ENCODE measurements around the gene GSTA5.
"Not testable (repeated sequence)": the region's sequence is repeated elsewhere in the genome, so short reads cannot be mapped to it uniquely, and the experiment has no call there.

Gene GSTA5

DNA sequence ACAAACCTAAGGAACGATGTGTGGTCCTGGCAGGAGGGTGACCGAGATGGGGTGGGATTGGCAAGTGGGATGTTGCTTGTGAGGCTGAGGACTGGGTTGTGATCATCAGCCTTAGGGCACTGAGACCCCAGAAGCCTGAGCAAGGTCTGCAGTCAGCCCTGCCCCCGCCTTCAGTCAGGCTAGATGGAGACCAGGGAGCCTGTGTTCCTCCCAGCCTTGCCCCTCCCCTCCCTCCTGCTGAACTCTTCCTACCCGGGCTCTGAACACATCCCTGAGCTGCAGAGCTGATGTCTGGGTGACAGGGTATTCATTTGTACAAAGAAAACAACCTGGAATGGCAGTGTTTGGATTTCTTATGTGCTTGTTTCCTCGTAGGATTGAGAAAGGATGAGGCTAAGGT lies 28.3 kb upstream of the GSTA5 start:
- not testable (repeated sequence) for H3K27ac ChIP-seq (ENCODE audit: low read length); H3K27me3 ChIP-seq (ENCODE audit: control insufficient read depth, insufficient read depth, low read length); H3K9ac ChIP-seq (ENCODE audit: low read length); H3K4me1 ChIP-seq (ENCODE audit: control insufficient read depth, low read depth, low read length); H3K9me3 ChIP-seq (ENCODE audit: control insufficient read depth, low read depth, low read length); H3K4me3 ChIP-seq (ENCODE audit: low read length); H3K36me3 ChIP-seq (ENCODE audit: control insufficient read depth, low read depth, low read length)

DNA sequence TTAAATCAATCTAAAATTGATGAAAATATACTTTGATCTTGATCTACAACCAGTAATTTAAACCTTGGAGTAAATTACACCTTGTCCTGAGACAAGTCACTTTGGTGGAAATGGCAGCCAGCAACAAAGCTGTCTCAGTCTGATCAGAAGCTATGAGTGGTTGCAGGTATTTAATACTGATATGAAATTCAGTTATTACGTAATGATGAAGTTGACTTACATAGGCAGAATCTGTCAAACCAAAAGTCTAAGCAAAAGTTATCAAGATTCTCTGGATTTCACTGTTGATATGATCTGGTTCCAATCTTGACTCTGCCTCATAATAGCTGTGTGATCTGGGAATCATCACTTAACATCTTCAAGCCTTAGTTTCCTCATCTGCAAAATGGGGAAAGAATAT lies 27.6 kb upstream of the GSTA5 start:
- Histone ChIP-seq H3K9ac (ENCODE audit: low read length) (no peak overlapping the region), H3K27me3 (ENCODE audit: control insufficient read depth, insufficient read depth, low read length) (no peaks in the 10 kb centered on the region), H3K4me1 (ENCODE audit: control insufficient read depth, low read depth, low read length) (no peaks in the 10 kb centered on the region), H3K27ac (ENCODE audit: low read length) (no peak overlapping the region), H3K9me3 (ENCODE audit: control insufficient read depth, low read depth, low read length) (no peaks in the 10 kb centered on the region), H3K36me3 (ENCODE audit: control insufficient read depth, low read depth, low read length) (no peaks in the 10 kb centered on the region), H3K4me3 (ENCODE audit: low read length) (no peak overlapping the region)

DNA sequence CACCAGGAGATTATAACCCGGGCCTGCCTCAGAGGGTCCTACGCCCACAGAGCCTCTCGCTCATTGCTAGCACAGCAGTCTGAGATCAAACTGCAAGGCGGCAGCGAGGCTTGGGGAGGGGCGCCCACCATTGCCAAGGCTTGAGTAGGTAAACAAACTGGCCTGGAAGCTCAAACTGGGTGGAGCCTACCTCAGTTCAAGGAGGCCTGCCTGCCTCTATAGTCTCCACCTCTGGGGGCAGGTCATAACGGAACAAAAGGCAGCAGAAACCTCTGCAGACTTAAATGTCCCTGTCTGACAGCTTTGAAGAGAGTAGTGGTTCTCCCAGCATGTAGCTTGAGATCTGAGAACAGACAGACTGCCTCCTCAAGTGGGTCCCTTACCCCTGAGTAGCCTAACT lies 20.5 kb upstream of the GSTA5 start:
- not testable (repeated sequence) for H3K9ac ChIP-seq (ENCODE audit: low read length); H3K4me1 ChIP-seq (ENCODE audit: control insufficient read depth, low read depth, low read length); H3K27me3 ChIP-seq (ENCODE audit: control insufficient read depth, insufficient read depth, low read length); H3K27ac ChIP-seq (ENCODE audit: low read length); H3K36me3 ChIP-seq (ENCODE audit: control insufficient read depth, low read depth, low read length); H3K9me3 ChIP-seq (ENCODE audit: control insufficient read depth, low read depth, low read length); H3K4me3 ChIP-seq (ENCODE audit: low read length)

DNA sequence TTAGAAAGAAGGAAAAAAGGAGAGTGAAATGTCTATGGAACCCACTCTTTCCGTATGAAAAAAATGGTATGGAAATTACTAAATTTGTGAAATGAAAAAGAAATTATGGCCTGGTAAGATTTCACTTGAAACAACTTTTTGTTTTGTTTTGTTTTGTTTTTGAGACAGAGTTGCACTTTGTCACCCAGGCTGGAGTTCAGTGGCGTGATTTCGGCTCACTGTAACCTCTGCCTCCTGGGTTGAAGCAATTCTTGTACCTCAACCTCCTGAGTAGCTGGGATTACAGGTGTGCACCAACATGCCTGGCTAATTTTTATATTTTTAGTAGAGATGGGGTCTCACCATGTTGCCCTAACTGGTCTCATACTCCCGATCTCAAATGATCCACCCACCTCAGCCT lies 17.8 kb upstream of the GSTA5 start:
- H3K36me3 ChIP-seq (ENCODE audit: control insufficient read depth, low read depth, low read length) = no peaks in the 10 kb centered on the region
- H3K9me3 ChIP-seq (ENCODE audit: control insufficient read depth, low read depth, low read length) = no peaks in the 10 kb centered on the region
- H3K4me3 ChIP-seq (ENCODE audit: low read length) = no peak overlapping the region
- H3K27me3 ChIP-seq (ENCODE audit: control insufficient read depth, insufficient read depth, low read length) = no peaks in the 10 kb centered on the region
- no peak overlapping the region for H3K27ac ChIP-seq (ENCODE audit: low read length)
- no peak overlapping the region for H3K9ac ChIP-seq (ENCODE audit: low read length)
- H3K4me1 ChIP-seq (ENCODE audit: control insufficient read depth, low read depth, low read length) = peaks cover 18% of the 10 kb centered on the region

DNA sequence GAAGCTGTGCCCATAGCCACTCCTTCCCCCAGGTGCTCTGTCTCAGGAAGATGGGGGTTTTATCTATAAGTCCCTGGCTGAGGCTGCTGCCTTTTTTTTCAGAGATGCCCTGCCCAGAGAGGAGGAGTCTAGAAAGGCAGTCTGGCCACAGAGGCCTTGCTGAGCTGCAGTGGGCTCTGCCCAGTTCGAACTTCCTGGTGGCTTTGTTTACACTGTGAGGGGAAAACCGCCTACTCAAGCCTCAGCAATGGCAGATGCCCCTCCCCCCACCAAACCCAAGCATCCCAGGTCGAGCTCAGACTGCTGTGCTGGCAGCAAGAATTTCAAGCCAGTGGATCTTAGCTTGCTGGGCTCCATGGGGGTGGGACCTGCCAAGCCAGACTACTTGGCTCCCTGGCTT lies 15.5 kb upstream of the GSTA5 start:
- not testable (repeated sequence) for H3K27ac ChIP-seq (ENCODE audit: low read length); H3K9ac ChIP-seq (ENCODE audit: low read length); H3K36me3 ChIP-seq (ENCODE audit: control insufficient read depth, low read depth, low read length); H3K27me3 ChIP-seq (ENCODE audit: control insufficient read depth, insufficient read depth, low read length); H3K9me3 ChIP-seq (ENCODE audit: control insufficient read depth, low read depth, low read length)
- peak overlapping the region; percentile 9 for H3K4me3 ChIP-seq (ENCODE audit: low read length)
- peaks cover 18% of the 10 kb centered on the region for H3K4me1 ChIP-seq (ENCODE audit: control insufficient read depth, low read depth, low read length)

DNA sequence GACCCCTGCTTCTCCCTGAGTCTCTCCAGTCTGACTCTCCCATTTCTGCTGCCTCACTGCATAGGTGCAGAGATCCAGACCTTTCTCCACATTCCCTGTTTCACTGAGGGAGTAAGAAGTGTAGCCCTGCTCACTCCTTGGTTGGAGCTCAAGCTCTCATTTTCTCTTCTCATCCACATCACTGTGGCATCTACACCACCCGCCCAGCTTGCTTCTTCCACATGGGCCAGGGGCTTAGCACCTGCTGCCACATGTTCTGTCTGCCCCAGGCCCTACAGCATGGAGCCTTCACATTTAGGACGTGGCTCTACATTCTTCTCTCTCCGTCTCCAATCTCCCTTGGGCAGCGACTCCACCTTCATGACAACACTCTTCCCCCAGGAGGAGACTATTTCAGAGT lies 8.5 kb upstream of the GSTA5 start:
- Histone ChIP-seq H3K9ac (ENCODE audit: low read length) (no peak overlapping the region), H3K9me3 (ENCODE audit: control insufficient read depth, low read depth, low read length) (peaks cover 4% of the 10 kb centered on the region), H3K4me1 (ENCODE audit: control insufficient read depth, low read depth, low read length) (no peaks in the 10 kb centered on the region), H3K27ac (ENCODE audit: low read length) (no peak overlapping the region), H3K4me3 (ENCODE audit: low read length) (no peak overlapping the region), H3K36me3 (ENCODE audit: control insufficient read depth, low read depth, low read length) (no peaks in the 10 kb centered on the region), H3K27me3 (ENCODE audit: control insufficient read depth, insufficient read depth, low read length) (no peaks in the 10 kb centered on the region)

DNA sequence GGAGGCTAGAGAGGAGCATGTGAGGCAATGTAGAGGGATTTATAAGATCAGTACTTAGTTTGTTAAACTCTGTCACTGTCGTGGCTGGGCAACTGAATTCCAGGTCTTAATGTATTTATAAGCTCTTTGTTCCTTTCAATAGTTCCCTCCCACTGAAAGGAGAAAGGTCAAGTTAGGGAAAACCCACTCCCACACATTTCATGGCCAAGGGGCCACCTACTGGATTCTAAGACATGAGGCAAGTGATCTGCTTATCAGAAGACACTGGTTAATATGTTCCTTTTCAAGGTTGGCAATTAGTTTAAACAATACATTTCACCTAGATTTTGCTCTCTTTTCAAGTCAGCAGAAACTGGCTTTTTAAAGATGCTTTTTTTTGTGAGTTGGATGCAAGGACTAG lies 5.4 kb upstream of the GSTA5 start:
- Histone ChIP-seq H3K4me1 (ENCODE audit: control insufficient read depth, low read depth, low read length) (no peaks in the 10 kb centered on the region), H3K27ac (ENCODE audit: low read length) (no peak overlapping the region), H3K9ac (ENCODE audit: low read length) (no peak overlapping the region), H3K36me3 (ENCODE audit: control insufficient read depth, low read depth, low read length) (no peaks in the 10 kb centered on the region), H3K27me3 (ENCODE audit: control insufficient read depth, insufficient read depth, low read length) (no peaks in the 10 kb centered on the region), H3K9me3 (ENCODE audit: control insufficient read depth, low read depth, low read length) (peaks cover 4% of the 10 kb centered on the region), H3K4me3 (ENCODE audit: low read length) (no peak overlapping the region)

DNA sequence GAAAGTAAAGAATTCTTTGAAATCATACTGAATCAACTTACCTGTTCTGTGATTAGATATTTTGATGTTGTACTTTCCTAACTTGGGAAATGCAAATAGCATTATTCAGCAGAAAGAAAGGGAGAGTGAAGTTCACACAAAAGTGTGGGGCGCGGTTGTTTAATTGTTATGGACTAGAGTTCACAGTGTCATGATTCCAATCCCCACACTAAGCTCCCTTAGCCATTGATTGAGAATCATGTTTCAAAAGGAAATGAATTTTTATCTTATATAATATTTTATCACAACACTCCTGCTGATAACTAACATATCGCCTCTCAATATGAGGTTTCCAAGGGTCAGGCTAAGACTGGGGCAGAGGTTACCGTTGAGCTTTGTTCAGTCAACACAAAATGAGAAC lies 3.0 kb upstream of the GSTA5 start:
- no peaks in the 10 kb centered on the region for H3K27me3 ChIP-seq (ENCODE audit: control insufficient read depth, insufficient read depth, low read length)
- no peak overlapping the region for H3K9ac ChIP-seq (ENCODE audit: low read length)
- no peak overlapping the region for H3K27ac ChIP-seq (ENCODE audit: low read length)
- H3K4me3 ChIP-seq (ENCODE audit: low read length) = no peak overlapping the region
- peaks cover 4% of the 10 kb centered on the region for H3K9me3 ChIP-seq (ENCODE audit: control insufficient read depth, low read depth, low read length)
- H3K36me3 ChIP-seq (ENCODE audit: control insufficient read depth, low read depth, low read length) = no peaks in the 10 kb centered on the region
- no peaks in the 10 kb centered on the region for H3K4me1 ChIP-seq (ENCODE audit: control insufficient read depth, low read depth, low read length)

DNA sequence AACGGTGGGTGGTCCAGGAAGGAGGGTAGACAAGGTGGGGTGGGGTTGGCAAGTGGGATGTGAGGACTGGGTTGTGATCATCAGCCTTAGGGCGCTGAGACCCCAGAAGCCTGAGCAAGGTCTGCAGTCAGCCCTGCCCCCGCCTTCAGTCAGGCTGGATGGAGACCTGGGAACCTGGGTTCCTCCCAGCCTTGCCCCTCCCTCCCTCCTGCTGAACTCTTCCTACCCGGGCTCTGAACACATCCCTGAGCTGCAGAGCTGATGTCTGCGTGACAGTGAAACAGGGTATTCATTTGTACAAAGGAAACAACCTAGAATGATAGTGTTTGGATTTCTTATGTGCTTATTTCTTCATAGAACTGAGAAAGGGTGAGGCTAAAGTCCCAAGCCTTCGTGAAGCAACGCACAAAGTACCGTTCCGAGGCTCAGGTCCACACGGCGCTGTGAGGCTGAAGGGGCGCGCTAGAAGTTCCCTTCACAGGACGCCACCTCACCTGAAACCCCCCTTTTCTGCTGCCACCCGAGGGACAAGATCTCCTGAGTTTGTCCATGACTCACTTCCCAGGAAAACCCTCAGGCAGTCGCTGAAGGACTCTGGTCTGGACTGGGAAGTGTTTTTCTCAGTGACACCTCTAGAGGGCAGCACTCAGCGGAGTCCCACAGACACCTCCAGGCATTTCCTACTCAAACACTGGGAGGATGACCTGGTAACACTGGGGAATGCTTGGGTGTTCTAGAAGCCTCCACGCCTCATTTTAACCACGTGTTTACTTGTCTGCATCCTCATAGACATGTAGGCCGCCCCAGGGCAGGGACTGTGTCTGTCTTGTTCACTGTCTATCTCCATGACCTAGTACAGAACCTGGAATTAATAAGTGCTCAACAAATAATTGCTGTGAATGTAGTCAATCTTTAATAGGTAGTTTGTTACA lies 1.2 kb downstream of the GSTA5 start:
- no peaks in the 10 kb centered on the region for H3K36me3 ChIP-seq (ENCODE audit: control insufficient read depth, low read depth, low read length)
- H3K4me1 ChIP-seq (ENCODE audit: control insufficient read depth, low read depth, low read length) = no peaks in the 10 kb centered on the region
- H3K9ac ChIP-seq (ENCODE audit: low read length) = no peak overlapping the region
- no peak overlapping the region for H3K27ac ChIP-seq (ENCODE audit: low read length)
- H3K4me3 ChIP-seq (ENCODE audit: low read length) = no peak overlapping the region
- H3K9me3 ChIP-seq (ENCODE audit: control insufficient read depth, low read depth, low read length) = no peaks in the 10 kb centered on the region
- no peaks in the 10 kb centered on the region for H3K27me3 ChIP-seq (ENCODE audit: control insufficient read depth, insufficient read depth, low read length)

DNA sequence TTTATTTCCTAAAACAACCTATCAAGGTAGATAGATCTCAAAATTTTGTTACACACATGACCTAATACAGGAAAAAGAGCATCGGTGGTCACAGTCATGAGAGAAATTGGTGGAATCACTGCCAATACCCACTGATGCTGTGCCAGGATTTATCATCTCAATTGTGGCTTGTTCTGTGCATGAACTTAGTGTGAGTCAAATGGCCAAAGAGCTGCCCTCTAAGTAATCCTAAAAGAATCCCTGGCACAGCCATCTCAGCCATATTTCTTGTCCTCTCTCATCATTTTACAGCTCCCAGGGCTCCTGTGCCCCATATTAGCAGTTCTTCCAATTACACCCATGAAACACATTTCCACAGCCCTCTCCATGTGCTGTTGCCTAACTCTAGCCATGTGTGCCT lies 6.1 kb downstream of the GSTA5 start:
- H3K27ac ChIP-seq (ENCODE audit: low read length) = no peak overlapping the region
- H3K27me3 ChIP-seq (ENCODE audit: control insufficient read depth, insufficient read depth, low read length) = no peaks in the 10 kb centered on the region
- no peaks in the 10 kb centered on the region for H3K9me3 ChIP-seq (ENCODE audit: control insufficient read depth, low read depth, low read length)
- H3K4me1 ChIP-seq (ENCODE audit: control insufficient read depth, low read depth, low read length) = no peaks in the 10 kb centered on the region
- no peaks in the 10 kb centered on the region for H3K36me3 ChIP-seq (ENCODE audit: control insufficient read depth, low read depth, low read length)
- no peak overlapping the region for H3K9ac ChIP-seq (ENCODE audit: low read length)
- H3K4me3 ChIP-seq (ENCODE audit: low read length) = no peak overlapping the region

DNA sequence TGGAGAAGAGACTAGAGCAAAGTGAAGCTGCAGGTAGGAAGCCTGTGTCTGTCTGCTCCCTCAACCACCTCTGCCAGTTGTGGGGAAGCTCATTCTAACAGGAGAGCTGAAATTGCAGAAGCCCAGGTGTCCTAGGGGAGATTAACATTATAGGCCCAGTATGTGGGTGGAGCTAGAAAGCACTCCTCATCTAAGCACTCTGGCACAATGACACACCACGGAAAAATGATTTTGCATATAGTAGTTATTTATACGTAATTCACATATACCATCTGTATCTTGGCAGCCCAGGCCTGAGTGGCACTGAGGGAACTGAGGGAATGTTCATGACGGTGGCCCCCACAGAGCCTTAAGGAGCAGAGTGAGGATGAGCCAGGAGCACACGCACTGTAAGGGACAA lies 9.7 kb downstream of the GSTA5 start:
- H3K27ac ChIP-seq (ENCODE audit: low read length); H3K36me3 ChIP-seq (ENCODE audit: control insufficient read depth, low read depth, low read length); H3K9me3 ChIP-seq (ENCODE audit: control insufficient read depth, low read depth, low read length); H3K9ac ChIP-seq (ENCODE audit: low read length); H3K4me3 ChIP-seq (ENCODE audit: low read length); H3K27me3 ChIP-seq (ENCODE audit: control insufficient read depth, insufficient read depth, low read length); H3K4me1 ChIP-seq (ENCODE audit: control insufficient read depth, low read depth, low read length): not testable (repeated sequence)

DNA sequence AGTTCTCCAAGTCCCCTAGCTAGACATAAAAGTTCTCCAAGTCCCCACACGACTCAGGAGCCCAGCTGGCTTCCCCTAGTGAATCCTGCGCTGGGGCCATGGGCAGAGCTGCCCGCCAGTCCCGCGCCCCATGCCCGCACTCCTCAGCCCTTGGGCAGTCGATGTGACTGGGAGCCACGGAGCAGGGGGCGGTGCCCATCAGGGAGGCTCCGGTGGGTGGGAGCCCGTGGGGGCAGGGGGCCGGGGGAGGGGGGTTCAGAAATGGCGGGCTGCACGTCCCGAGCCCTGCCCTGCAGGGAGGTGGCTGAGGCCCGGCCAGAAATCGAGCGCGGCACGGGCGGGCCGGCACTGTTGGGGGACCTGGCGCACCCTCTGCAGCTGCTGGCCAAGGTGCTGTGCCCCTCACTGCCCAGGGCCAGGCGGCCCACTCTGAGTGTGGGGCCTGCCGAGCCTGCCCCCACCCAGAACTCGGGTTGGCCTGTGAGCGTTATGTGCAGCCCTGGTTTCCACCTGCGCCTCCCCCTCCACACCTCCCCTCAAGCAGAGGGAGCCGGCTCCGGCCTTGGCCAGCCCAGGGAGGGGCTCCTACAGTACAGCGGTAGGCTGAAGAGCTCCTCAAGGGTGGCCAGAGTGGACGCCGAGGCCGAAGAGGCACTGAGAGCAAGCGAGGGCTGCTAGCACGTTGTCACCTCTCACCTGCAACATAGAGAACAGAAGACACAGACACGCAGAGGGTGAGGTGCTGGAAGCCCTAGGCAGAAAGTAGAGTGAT lies 11.4 kb downstream of the GSTA5 start:
- no peak overlapping the region for H3K4me3 ChIP-seq (ENCODE audit: low read length)
- H3K36me3 ChIP-seq (ENCODE audit: control insufficient read depth, low read depth, low read length) = no peaks in the 10 kb centered on the region
- no peak overlapping the region for H3K27ac ChIP-seq (ENCODE audit: low read length)
- no peaks in the 10 kb centered on the region for H3K27me3 ChIP-seq (ENCODE audit: control insufficient read depth, insufficient read depth, low read length)
- no peaks in the 10 kb centered on the region for H3K9me3 ChIP-seq (ENCODE audit: control insufficient read depth, low read depth, low read length)
- H3K4me1 ChIP-seq (ENCODE audit: control insufficient read depth, low read depth, low read length) = no peaks in the 10 kb centered on the region
- no peak overlapping the region for H3K9ac ChIP-seq (ENCODE audit: low read length)
